Activated gamma-delta T cell (primary cell): ENCODE measurements around the gene CREB1.
"Not testable (repeated sequence)": the region's sequence is repeated elsewhere in the genome, so short reads cannot be mapped to it uniquely, and the experiment has no call there.

Experiments used
- DNase-seq: peaks from one replicate; lab custom pipeline; 2025; lab: John Stamatoyannopoulos, UW
- total RNA-seq, 2 donors: gene quantifications; one replicate each; lab custom pipeline; 2026; lab: John Stamatoyannopoulos, UW

The CREB1 gene
- 137 to 146 reads per million in 2 donors for total RNA-seq

GRCh38 chr2:207529330-207530159 is at the start of gene CREB1:
CREB1 (plus strand) TSS chr2:207529962; CDS start chr2:207555636, 25,674 bp downstream.
- DNase-seq: peak; percentile 100

DNA sequence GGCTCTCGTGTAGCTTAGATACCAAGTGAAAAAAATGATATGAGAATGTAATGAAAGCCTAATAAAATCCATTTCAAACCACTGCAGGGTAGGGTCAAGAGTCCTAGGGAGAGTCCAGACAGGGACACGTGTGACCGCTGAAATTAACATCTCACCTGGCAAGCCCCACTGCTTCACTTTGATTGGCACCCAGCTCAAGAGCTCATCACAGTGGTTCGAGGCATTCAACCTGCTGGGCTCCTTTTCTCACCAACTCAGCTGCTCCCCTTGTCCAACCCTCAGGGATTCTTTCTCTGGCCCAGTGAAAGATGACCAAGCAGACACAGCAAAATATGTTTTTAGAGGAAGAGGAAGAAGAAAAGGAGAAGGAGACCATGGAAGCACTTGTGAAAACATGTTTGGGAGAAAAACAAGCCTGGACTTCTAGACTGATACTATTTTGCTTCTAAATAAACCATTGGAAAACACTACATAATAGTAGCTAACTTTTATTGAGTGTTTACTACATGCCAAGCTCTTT is 49.2 kb upstream of the CREB1 start:
- no peak for DNase-seq

DNA sequence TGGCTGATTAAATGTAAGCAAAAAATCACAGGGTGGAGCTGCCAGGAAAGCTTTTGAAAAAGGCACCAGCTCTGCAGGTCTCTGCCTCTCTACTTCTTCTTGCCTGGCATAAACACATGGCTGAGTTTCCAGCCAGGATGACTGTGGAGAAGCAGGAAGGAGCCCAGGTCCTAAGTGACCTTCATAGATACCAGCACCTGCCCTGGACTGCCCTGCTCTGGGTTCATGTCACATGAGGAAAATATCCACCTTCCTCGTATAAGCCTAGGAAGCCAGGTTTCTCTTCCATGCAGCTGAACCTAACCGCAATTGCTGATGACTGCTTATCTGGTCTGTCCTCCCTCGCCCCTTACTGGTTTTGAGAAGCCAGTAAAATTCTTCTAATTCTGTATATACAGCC is 47.8 kb upstream of the CREB1 start:
- no peak for DNase-seq

DNA sequence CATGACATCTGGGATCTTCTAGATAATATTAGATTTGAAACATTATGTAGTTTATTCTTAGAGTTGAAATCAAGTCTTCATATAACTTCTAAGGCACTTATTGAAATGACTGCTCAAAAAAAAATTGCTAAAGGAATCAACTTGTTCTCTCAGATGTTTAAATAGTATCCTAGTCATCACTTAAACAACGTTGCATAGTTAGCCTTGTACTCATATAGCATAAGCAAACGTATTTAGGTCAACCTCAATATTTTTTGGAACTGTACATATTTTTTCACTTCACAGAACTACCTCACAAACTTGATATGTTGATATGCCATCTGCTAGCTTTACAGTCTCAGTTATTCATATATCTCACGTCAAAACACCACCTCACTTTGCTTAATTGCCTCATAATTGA is 47.1 kb upstream of the CREB1 start:
- no peak for DNase-seq

GRCh38 chr2:207483066-207483465 is 46.7 kb upstream of the CREB1 start:
- no peak for DNase-seq

- no peak for DNase-seq
Observed at GRCh38 chr2:207483477-207483876, 46.3 kb upstream of the CREB1 start.

- no peak for DNase-seq
Observed at GRCh38 chr2:207484444-207485391, 45.0 kb upstream of the CREB1 start.

DNA sequence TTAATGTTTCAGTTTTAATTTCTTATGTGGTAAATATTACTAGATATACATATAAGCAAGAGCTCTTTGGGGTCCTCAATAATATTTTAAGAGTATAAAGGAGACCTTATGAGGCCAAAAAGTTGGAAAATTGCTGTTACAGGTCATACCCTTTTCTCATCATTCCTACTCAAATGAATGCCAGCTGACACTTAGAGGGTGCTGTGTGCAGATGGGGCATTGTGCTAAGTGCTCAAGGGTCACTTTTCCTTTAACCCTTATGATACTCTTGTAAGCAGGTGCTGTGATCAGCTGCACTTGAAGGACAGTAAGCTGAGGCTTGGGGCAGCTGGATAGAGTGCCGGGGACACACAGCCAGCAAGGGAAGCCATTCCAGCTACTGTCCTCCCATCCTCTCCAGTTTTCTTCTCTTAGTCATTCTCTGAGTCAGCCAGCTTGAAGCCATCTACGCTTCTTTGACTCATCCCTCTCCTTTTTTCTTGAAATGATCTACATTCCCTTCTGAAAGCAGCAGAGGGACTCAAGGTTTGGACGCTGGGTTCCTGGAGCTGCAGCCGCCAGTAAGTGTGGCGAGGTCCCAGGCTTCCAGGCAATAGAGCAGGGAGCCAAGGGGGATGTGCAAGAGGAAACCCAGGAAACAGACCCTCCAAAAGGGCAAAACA is 42.0 kb upstream of the CREB1 start:
- no peak for DNase-seq

- DNase-seq: no peak
Observed at GRCh38 chr2:207489251-207489650, 40.5 kb upstream of the CREB1 start.

DNA sequence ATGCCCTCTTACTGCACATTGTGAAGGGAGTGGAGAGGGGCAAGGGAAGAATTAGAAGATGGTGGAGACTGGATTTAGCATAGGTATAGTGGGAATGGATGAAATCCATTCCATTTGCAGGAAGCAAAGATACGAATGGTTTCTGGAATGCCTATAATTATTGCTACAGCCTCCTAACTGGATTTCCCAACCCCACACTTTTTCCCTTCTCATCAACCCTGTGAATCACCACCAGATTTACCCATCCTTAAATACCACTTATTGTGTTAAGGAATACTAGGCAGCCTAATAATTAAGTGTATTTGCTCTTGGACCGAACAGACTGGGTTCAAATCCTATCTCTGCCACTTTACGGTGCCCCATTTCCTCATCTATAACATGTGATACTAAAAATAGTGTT is 39.3 kb upstream of the CREB1 start:
- no peak for DNase-seq

DNA sequence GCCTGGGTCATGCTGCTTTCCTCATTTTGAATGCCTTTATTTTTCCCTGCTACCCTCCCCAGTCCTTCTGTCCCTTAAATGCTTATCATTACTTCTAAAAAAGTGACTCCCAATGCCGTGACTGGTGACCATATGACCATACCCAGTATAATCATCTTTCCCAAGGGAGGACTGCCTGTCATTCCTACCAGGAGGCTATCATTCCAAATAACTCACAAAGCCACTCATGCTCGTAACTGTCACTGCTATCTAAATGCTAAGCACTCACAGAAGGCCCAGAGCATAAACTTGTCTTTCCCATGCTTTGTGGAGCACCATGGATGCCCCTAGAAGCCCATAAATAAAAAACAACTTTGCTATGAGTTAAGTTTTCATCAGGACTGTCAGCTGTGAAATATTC is 38.7 kb upstream of the CREB1 start:
- DNase-seq: no peak

DNA sequence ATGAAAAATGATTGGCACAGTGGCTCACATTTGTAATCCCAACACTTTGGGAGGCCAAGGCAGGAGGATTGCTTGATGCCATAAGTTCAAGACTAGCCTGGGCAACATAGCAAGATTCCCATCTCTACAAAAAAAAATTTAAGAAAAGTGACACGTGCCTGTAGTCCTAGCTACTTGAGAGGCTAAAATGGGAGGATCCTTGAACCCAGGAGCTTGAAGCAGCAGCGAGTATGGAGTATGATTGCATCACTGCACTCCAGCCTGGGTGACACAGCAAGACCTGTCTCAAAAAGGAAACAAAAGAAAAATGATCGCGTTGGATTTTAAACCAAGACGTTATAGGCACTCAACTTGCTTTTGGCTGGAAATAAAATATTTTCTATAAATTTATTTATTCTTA is 37.8 kb upstream of the CREB1 start:
- DNase-seq: no peak

- DNase-seq: no peak
Observed at GRCh38 chr2:207492461-207492860, 37.3 kb upstream of the CREB1 start.

DNA sequence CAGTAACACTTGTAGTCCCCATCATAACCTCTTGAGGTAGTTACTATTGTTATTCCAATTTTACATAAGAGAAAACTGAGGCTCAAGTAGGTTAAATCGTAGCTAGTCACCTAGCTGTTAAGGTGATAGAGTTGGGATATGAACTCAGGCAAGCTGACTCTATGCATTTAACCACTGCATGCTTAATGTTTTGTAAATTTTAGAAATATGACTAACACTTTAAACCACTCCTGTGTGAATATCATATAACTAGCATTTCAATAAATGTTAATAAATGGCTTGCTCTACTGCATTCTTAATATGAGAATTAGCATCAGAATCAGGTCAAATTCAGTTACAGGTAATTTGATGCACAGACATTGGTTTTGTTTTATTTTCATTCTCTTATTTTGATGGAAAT is 35.6 kb upstream of the CREB1 start:
- DNase-seq: no peak

GRCh38 chr2:207496936-207497335 is 32.8 kb upstream of the CREB1 start:
- DNase-seq: not testable (repeated sequence)

DNA sequence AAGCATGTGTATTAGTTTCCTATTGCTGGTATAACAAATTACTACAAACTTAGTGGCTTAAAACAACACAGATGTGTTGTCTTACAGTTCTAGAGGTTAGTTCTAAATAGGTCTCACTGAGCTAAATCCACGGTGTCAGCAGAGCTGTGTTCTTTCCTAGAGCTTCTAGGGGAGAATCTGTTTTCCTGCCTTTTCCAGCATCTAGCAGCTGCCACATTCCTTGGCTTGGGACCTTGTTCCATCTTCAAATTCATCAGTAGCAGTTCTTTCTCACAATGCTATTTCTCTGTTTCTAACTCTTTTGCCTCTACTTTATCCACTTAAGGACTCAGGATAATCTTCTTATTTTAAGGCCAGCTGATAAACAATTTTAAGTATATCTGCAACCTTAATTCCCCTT is 32.2 kb upstream of the CREB1 start:
- no peak for DNase-seq

GRCh38 chr2:207498427-207498826 is 31.3 kb upstream of the CREB1 start:
- no peak for DNase-seq

GRCh38 chr2:207499114-207499513 is 30.6 kb upstream of the CREB1 start:
- DNase-seq: no peak

- no peak for DNase-seq
Observed at GRCh38 chr2:207501802-207502576, 27.8 kb upstream of the CREB1 start.

- DNase-seq: no peak
Observed at GRCh38 chr2:207502577-207503198, 27.1 kb upstream of the CREB1 start.

GRCh38 chr2:207503234-207503633 is 26.5 kb upstream of the CREB1 start:
- DNase-seq: no peak
